NT2/D1 (cell line): ENCODE results near the gene RNGTT.

Source experiments
- SUZ12 ChIP-seq: IDR thresholded peaks from 2 replicates; pipeline ENCODE4 v1.6.1; 2011; ENCODE audit not compliant: insufficient read length, insufficient read depth; ENCODE audit errors: extremely low read depth
- ZNF274 ChIP-seq: IDR thresholded peaks from 2 replicates; pipeline ENCODE4 v1.6.1; 2011; ENCODE audit warnings: mild to moderate bottlenecking, low read depth, low read length

DNA sequence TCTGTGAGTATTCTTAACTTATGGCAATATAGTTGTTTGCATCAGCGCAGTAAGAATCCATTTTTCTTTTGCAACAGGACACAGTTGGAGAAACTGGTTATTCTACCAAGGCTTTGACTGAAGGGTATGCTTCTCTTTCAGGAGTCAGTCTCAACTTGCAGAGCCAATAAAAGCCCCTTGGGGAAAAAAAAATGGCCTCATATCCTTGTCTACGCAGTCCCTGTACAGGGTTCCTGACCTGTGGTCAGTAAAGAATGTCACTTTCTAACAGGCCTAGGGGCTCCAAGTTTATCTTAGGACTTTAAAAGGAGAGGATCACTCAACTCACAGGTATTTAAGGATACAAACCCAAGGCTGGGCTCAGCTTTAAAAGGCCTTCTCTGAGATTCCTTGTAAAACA is 6.9 kb upstream of the RNGTT start:
- TF ChIP-seq ZNF274: no peak
- TF ChIP-seq SUZ12: no peak
